ENCODE measurements around the gene TMEM178B.

DNA sequence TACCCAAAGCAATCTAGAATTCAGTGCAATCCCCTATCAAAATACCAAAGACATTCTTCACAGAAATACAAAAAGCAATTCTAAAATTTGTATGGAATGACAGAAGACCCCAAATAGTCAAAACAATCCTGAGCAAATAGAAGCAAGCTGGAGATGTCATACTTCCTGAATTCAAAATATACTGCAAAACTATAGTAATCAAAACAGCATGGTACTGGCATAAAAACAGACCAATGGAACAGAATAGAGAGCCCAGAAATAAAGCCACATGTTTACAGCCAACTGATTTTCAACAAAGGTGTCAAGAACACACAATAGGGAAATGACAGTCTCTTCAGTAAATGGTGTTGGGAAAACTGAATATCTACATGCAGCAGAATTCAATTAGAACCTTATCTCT lies 353.3 kb downstream of the TMEM178B start:
- TF ChIP-seq, protein P1, sequence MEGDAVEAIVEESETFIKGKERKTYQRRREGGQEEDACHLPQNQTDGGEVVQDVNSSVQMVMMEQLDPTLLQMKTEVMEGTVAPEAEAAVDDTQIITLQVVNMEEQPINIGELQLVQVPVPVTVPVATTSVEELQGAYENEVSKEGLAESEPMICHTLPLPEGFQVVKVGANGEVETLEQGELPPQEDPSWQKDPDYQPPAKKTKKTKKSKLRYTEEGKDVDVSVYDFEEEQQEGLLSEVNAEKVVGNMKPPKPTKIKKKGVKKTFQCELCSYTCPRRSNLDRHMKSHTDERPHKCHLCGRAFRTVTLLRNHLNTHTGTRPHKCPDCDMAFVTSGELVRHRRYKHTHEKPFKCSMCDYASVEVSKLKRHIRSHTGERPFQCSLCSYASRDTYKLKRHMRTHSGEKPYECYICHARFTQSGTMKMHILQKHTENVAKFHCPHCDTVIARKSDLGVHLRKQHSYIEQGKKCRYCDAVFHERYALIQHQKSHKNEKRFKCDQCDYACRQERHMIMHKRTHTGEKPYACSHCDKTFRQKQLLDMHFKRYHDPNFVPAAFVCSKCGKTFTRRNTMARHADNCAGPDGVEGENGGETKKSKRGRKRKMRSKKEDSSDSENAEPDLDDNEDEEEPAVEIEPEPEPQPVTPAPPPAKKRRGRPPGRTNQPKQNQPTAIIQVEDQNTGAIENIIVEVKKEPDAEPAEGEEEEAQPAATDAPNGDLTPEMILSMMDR (IDR thresholded peaks at IDR 0.05; ENCODE audit: insufficient read depth, low read length) = no peak
- no peak for TF ChIP-seq SPI1 (IDR thresholded peaks at IDR 0.05; ENCODE audit: borderline replicate concordance, low read depth)
